Glomerular visceral epithelial cell (primary cell): ENCODE data around the gene UGP2.
"Not testable (repeated sequence)": the region's sequence is repeated elsewhere in the genome, so short reads cannot be mapped to it uniquely, and the experiment has no call there.

Experiments
- DNase-seq: peaks from one replicate; pipeline ENCODE4 v3.0.0-alpha.2; 2016; ENCODE audit errors: extremely low spot score

Gene UGP2

DNA sequence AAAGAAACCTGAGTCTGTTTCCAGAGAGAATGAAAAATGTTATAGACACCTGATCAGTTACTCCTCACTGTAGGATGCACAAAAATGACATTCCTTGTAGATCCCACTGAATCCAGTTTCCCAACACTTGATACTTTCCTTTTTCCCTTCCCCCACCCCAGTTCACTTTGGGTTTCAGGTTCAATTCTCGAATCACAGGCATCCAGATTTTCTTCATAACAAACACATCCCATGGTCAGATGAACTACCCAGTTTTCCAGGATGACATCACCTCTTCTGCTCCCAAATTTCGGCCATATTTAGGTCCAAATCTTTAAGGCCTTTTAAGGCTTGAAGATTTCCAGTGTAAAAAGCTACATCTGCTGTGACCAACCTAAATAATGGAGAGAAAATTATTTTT, 51.5 kb downstream of the UGP2 start:
- DNase-seq: no peak

DNA sequence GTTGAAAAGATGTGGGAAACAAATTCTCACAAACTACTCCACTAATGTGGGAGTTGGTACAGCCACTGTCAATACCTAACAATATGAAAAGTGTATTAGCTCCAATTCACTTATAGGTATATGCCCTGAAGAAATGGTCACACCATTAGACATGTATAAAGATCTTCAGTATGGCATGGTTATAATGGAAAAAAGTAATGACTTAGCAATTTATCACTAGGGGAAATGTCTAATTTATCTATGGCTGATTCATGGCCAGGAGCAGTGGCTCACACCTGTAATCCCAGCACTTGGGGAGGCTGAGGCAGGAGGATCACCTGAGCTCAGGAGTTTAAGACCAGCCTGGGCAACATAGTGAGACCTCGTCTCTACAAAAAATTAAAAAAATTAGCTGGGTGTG, 52.5 kb downstream of the UGP2 start:
- DNase-seq: no peak

DNA sequence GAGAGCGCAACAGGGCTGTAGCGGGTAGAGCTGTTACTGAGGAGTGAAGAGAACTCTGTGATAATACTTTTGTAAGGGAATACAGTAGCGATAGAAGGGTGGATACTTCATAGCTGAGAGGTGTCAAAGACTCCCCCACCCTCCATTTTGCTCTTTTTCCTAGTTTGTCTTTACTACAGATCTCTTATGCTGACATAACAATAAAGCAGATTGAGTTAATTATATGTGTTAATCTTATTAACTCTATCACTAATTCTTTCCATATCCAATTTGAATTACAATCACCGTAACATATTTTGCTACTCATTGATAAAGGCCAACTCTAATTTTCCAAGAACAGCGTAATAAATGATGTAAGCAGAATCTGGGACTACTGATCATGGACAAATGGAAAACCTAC, 57.1 kb downstream of the UGP2 start:
- no peak for DNase-seq

DNA sequence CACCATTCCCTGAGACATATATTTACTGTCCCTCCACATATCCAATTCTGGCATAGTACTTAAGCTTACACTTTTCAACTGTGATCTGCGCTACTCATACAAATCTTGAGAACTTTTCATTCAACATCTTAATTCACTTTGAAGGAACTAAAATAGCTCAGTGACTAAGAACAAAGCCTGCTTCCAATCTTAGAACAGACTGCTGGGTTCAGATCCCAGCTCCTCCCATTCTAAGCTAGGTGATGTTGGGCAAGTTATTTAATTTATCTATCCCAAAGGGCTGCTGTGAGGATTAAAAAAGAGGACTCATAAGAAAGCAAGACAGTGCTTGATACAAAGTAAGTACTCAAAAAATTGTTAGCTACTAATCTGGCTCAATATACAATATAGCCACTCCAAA, 57.9 kb downstream of the UGP2 start:
- no peak for DNase-seq

DNA sequence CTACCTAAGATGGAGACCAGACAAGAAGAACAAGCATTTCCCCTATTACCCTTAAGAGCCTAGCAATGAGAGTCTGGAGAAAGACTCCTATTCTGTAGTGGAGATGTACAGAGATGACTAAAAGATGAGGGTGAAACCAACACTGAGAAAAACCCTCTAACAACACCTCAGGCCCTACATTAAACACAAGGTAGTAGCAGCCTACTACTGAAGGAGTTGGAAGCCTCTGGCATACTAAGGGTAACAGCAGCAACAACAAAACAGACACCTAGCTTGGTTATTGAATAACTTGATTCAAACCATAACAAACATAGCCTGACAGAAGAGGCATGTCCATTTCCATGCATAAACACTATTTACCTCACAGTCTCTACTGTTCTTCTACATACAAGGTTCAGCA, 60.5 kb downstream of the UGP2 start:
- DNase-seq: no peak

DNA sequence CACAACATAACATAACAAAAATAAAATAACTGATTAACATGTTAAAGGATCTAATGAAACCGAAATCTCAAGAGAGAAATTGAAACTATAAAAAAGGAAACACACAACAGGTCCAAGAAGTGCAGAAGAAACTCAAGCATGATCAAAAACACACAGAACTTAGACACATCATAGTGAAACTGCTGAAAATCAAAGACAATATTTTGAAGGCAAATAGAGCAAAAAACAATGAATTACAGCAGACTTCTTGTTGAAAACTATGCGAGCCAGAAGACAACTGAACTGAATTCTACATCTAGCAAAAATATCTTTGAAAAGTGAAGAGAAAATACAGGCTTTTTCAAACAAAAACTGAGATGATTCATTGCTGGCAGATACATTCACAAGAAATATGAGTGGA, 61.3 kb downstream of the UGP2 start:
- DNase-seq: no peak

DNA sequence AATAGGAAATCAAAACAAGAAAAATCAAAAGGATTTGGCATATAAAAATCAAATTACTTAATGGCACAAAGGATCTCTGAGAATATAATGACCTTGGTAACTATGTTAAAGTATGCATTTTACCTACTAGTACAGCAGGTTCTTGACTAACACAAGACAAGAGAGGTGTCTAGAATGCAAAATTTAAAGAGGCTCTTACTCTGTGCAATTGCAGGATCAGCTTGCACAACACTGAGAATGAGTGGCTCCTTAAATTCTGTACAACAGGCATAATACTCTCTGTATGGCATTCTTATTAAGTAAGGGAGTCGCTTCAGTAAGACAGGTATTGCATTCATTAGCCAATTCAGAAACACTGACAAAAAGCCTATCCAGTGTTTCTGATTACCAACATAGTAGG, 72.6 kb downstream of the UGP2 start:
- no peak for DNase-seq

DNA sequence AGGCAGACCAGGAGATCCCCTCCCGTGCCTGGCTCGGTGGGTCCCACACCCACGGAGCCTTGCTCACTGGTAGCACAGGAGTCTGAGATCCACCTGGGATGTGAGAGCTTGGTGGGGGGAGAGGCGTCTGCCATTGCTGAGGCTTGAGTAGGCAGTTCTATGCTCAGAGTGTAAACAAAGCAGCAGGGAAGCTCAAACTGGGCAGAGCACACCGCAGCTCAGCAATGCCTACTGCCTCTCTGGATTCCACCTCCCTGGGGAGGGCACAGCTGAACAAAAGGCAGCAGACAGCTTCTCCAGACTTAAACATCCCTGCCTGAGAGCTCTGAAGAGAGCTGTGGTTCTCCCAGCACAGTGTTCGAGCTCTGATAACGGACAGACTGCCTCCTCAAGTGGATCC, 85.1 kb downstream of the UGP2 start:
- DNase-seq: no peak

DNA sequence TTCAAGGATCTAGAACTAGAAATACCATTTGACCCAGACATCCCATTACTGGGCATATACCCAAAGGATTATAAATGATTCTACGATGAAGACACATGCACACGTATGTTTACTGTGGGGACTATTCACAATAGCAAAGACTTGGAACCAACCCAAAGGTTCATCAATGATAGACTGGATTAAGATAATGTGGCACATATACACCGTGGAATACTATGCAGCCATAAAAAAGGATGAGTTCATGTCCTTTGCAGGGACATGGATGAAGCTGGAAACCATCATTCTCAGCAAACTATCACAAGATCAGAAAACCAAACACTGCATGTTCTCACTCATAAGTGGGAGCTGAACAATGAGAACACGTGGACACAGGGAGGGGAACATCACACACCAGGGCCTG, 90.4 kb downstream of the UGP2 start:
- DNase-seq: not testable (repeated sequence)
